GM18519 (cell line): Measurements from ENCODE around the gene DAZAP1.
A peak's percentile ranks its signal among the peaks of the same experiment; 100 is the strongest.

Source experiments
- ATAC-seq: cut with Tn5 transposase; IDR thresholded peaks from one replicate; pipeline ENCODE4 v1.9.1; 2021; ENCODE audit warnings: mild to moderate bottlenecking, moderate library complexity; ENCODE audit not compliant: unreplicated experiment, low FRiP score

The DAZAP1 gene

GRCh38 chr19:1423436-1424191 is 16.2 kb downstream of the DAZAP1 start:
- ATAC-seq: no peak

- no peak for ATAC-seq
Measured at GRCh38 chr19:1424192-1424955, 17.0 kb downstream of the DAZAP1 start.

GRCh38 chr19:1425102-1425837 is 17.9 kb downstream of the DAZAP1 start:
- no peak for ATAC-seq

DNA sequence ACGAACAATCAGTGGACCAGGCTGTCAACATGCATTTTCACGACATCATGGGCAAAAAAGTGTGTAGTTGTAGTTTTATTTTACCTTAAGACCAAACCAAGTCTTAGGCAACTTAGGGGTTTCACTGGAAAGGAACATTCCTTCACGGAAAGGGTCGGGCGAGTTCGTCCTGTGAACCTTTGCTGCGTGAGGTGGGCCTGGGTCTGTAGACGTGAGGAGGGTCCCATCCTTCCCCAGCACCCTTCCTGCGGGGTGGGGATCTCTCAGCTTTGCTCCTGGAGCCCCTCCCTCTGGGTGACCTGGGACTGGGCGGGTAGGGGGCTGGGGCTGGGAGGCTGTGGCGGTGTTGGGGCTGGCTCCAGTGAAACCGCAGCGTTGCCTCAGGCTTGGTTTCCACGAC is 18.5 kb downstream of the DAZAP1 start:
- no peak for ATAC-seq

GRCh38 chr19:1426736-1427135 is 19.4 kb downstream of the DAZAP1 start:
- ATAC-seq: no peak

GRCh38 chr19:1427221-1427920 is 20.0 kb downstream of the DAZAP1 start:
- ATAC-seq: no peak

DNA sequence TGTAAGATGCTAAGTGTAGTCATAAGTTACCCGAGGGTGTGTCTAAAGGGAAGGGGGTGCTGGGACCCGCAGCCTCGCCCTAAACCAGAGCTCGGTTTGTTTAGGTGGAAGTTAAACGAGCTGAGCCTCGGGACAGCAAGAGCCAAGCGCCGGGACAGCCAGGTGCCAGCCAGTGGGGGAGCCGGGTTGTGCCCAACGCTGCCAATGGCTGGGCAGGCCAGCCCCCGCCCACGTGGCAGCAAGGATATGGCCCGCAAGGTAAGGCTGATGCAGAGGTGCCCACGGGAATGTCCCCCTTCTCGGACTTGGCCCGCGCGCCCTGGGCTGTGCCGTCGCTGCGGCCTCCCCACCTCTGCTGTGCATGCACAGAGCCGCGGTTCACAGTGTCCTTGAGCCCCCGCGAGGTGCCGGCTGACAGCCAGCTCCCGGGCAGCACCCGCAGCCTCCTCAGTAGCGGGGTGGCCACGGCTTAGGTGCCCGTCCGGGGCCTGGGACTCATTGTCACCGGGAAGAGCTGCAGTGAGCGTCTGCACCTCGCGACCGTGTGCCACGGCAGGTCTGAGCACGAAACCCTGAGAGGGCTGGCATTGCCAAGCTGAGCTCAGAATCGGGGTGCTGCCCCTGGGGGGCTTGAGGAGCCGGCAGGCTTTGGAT is 21.5 kb downstream of the DAZAP1 start:
- no peak for ATAC-seq

DNA sequence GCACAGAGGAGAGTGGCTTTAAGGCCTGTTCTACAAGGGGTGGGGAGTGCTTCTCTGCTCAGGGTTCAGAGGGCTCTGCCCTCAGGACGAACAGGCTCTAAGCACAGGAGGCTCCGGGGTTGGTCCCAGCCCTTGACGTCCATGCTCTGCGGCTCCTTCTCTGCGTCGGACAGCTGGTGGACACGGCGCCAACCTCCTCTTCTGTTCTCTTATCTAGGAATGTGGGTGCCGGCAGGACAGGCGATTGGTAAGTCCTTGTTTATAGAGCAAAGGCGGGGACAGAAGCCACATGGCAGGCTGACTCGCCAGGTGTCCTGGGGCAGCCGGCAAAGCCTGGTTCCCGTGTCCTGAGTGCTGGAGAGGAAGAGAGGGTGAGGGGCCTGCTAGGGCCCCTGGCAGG is 22.4 kb downstream of the DAZAP1 start:
- no peak for ATAC-seq

- no peak for ATAC-seq
Measured at GRCh38 chr19:1430246-1430645, 22.9 kb downstream of the DAZAP1 start.

DNA sequence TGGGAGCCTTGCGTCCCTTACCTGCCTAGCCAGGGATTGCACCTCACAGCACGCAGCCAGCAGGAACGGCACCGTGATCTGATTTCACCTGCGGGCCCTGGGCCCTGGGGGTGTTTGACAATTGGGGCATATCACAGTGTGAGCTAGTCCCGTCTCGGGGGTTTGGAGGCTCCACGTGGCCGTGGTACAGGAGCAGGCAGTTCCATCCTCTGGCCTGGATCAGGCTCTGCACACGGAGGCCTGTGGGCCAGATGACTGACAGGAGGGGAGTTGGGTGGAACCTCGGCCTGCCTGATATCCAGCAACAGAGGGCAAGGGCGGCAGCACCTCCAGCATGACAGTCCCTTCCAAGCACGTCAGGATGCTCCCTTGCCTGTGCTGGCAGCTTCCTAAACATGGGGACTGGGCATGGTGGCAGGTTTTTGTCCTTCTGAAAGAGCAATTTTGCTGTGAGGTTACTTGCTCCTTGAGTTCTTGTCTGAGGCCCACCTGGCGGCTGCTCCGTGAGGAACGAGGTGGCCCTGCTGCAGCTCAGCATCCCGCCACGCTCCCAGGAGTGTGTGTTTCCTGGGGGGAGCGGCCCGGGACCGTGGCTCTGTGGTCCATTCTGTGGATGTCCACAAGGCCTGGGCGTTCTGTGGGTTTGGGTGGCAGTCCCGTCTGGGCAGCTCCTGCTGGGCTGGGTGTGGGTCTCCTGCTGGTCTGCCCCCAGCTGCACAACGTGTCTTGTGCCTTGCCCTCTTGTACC is 24.5 kb downstream of the DAZAP1 start:
- no peak for ATAC-seq

- no peak for ATAC-seq
Measured at GRCh38 chr19:1432507-1432887, 25.1 kb downstream of the DAZAP1 start.

DNA sequence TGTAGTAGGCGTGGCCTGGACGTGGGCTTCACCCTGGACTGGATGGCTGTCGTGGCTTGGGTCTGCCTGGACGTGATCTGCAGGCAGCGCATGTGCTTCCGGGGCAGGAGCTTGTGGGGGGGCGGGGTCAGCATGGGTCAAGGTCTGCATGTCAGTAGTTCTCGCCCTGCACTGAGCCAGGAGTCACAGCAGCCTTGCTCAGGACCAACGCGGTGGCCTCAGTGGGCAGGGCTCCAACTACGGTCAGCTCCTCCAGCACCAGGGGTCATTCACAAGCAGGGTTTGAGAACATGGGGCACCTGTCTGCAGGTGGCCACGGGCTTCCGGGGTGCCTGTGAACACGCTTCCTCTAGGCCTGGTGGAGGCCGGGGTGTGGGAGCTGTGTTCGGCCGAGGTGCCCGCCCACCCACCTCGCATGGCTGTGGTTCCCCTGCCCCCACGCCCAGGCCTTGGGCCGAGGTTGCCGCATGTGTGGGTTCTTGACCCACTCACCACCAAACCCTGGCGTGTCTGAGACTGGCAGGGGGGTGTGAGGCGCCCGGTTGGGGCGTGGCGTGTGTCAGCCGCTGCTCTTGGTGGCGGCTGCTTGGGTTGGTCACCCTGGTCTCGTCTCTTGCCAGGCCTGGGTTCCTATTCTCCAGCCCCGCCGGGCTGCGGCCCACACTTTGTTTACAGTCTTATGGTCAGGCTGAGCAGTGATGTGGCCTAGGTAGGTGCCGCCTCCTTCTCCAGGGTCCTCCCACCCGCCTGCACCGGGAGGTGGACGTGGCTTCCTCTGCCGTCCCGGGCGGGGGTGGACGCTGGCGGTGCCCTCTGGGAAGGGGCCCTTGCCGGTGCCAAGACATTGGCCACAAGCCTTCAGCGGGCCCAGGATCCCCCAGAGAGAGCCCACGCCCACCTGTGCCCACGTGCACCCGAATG is 26.0 kb downstream of the DAZAP1 start:
- ATAC-seq: no peak

GRCh38 chr19:1434040-1434366 is 26.6 kb downstream of the DAZAP1 start:
- ATAC-seq: no peak

DNA sequence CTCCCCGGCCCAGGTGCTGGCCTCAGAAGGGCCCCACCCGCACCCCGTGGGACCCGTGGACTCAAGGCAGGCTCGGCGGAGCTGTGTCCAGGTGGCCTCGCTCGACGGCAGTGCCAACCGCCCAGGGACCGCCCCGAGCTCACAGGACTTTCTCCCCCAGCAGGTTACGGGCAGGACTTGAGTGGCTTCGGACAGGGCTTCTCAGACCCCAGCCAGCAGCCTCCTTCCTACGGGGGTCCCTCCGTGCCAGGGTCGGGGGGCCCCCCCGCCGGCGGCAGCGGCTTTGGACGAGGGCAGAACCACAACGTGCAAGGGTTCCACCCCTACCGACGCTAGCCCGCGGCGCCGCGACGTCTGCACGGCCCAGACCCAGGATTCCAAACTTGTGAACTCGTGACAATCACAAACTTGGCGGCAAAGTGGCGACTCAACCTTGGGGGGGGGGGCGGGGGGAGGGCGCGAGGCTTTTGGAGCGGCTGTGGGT is 27.2 kb downstream of the DAZAP1 start:
- ATAC-seq: no peak

DNA sequence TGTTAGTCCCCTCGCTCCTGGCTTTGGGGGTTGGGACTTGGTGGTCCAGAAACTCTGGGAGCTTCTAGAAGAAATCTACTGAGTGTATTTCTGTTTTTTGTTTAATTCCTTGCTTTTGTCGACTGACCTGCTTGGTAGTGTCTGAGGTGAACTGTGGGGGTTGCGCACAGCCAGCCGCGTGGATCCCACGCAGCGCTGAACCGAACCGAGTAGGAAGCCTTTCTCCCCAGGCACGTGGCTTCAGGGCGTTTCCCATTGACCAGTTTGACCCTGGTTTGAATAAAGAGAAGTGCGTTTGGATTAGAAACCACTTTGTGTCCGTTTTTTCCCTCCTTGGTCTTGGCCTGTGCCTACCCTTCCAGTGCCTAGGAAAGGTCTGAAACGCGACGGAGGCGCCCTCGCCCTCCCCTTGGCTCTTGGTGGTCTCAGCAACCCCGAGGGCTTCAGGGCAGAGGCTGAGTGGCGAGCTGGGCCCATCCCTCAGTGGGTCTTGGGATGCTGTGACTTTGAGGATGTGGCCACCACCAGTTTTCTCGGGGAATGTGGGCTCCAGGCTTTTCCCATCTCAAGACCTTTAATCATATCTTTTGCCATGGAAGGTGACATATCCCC is 28.1 kb downstream of the DAZAP1 start:
- no peak for ATAC-seq

DNA sequence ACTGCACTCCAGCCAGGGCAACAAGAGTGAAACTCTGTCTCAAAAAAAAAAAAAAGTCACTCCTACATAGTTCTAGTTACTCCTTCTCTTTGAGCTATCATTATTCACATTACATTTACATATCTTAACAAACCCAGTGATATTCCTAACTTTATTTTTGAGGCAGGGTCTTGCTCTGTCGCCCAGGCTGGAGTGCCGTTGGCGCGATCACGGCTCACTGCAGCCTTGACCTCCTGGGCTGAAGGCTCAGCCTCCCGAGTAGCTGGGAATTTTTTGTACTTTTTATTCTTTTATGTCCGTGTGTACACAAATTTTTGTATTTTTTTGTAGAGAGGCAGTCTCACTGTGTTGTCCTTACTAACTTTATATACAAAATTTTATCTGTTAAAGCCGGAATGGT is 30.2 kb downstream of the DAZAP1 start:
- ATAC-seq: no peak

DNA sequence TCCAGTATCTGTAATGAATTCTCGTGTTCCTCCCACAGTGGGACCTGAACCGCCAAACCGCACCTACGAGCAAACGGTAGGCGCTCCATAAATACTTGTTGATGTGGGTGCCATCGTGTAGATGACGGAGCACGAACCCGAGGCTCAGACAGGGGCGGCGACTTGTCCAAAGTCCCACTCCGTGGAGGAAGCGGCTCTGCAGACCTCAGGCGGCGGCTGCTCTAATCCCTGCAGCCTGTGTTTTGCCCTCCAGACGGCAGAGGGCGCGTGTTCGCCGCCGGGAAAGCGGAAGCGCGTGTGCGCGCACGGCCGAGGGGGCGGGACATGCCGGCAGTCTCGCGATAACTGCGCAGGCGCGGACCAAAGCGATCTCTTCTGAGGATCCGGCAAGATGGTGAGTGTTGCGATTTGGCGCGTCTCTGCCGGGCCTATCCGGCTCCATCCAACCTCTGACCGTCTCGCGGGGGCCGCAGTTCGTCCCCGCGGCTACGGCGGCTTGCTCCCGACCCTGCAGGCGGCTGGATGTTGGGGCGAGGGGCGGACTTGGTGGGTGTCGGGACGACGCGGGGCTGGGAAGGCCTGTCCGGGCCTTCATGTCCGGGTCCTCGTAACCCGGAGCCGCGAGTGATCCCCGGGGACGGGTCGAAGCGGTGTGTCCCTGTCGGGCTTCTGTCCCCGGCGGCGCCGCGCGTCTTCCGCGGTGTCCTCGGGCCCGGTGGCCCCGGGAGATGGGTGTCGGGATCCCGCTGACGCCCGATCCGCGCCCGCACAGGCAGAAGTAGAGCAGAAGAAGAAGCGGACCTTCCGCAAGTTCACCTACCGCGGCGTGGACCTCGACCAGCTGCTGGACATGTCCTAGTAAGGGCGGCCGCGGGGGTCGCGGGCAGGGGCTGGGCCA is 30.9 kb downstream of the DAZAP1 start, which contains the start of gene RPS15:
RPS15 (plus strand) TSS at position 362 of the 898 bp plus-strand sequence; CDS start at position 392, 30 bp downstream.
- ATAC-seq: peak; percentile 55
